RKO (cell line): ENCODE data around the gene CD300A.

Source experiments
- DNase-seq: peaks from one replicate; pipeline ENCODE4 v3.0.0-alpha.2; 2016; ENCODE audit warnings: low spot score

Gene CD300A

GRCh38 chr17:74439691-74440567 is 26.5 kb upstream of the CD300A start:
- no peak for DNase-seq

- DNase-seq, result no peak
These were observed 24.9 kb upstream of the CD300A start for GRCh38 chr17:74441537-74441936.

GRCh38 chr17:74442291-74442669 is 24.2 kb upstream of the CD300A start:
- DNase-seq, result no peak

- no peak for DNase-seq
These were observed 23.5 kb upstream of the CD300A start for GRCh38 chr17:74442670-74443515.

GRCh38 chr17:74443516-74444296 is 22.7 kb upstream of the CD300A start:
- no peak for DNase-seq

GRCh38 chr17:74444406-74444805 is 22.0 kb upstream of the CD300A start:
- no peak for DNase-seq

GRCh38 chr17:74445158-74445557 is 21.3 kb upstream of the CD300A start:
- DNase-seq, result no peak

GRCh38 chr17:74446551-74447500 is 19.6 kb upstream of the CD300A start:
- DNase-seq, result no peak

GRCh38 chr17:74447628-74448159 is 18.7 kb upstream of the CD300A start:
- no peak for DNase-seq

GRCh38 chr17:74448756-74449155 is 17.7 kb upstream of the CD300A start:
- no peak for DNase-seq

GRCh38 chr17:74449306-74449705 is 17.1 kb upstream of the CD300A start:
- DNase-seq, result no peak

GRCh38 chr17:74449773-74450172 is 16.7 kb upstream of the CD300A start:
- DNase-seq, result no peak

- DNase-seq, result no peak
These were observed 16.2 kb upstream of the CD300A start for GRCh38 chr17:74450231-74450630.

GRCh38 chr17:74450925-74451403 is 15.5 kb upstream of the CD300A start:
- no peak for DNase-seq

GRCh38 chr17:74451557-74451956 is 14.9 kb upstream of the CD300A start:
- DNase-seq, result no peak

GRCh38 chr17:74452033-74452840 is 14.2 kb upstream of the CD300A start:
- DNase-seq, result no peak

GRCh38 chr17:74452841-74453661 is 13.4 kb upstream of the CD300A start:
- no peak for DNase-seq

GRCh38 chr17:74453665-74454196 is 12.7 kb upstream of the CD300A start:
- peak; percentile 47 for DNase-seq
